HepG2 (cell line): ENCODE measurements around the gene U2AF2. TPM values are rescaled to one million over a fixed set of nuclear protein-coding genes. Genes with fewer than 3 reads are reported as not detected.

ENCODE experiments used
- CREB3 ChIP-seq: sonication (generic); formaldehyde crosslinking; IDR thresholded peaks from 2 replicates; pipeline ENCODE4 v1.5.0; 2020; ENCODE audit warnings: missing genetic modification reagents
- GATA4 ChIP-seq: sonication (generic); IDR thresholded peaks from 2 replicates; pipeline ENCODE4 v1.6.1; 2016; ENCODE audit warnings: antibody characterized with exemption, low read depth, borderline replicate concordance
- GATAD1 ChIP-seq: IDR thresholded peaks from 2 replicates; pipeline ENCODE4 v1.6.1; 2016; ENCODE audit warnings: missing genetic modification reagents, missing compliant biosample characterization
- HNF4G ChIP-seq, 2 experiments: sonication (generic) in 1 of 2; formaldehyde crosslinking in 1 of 2; IDR thresholded peaks; 2 replicates each; pipeline versions ENCODE4 v1.4.0 to v1.6.1; 2011 to 2020; ENCODE audit warnings: borderline replicate concordance in 2 of 2, low read depth in 2 of 2, mild to moderate bottlenecking in 2 of 2, low read length in 1 of 2, missing genetic modification reagents in 1 of 2, moderate library complexity in 1 of 2
- KDM5B ChIP-seq: sonication (generic); formaldehyde crosslinking; IDR thresholded peaks from 2 replicates; pipeline ENCODE4 v1.4.0; 2020; ENCODE audit warnings: missing genetic modification reagents, mild to moderate bottlenecking, borderline replicate concordance
- MEF2D ChIP-seq: sonication (generic); formaldehyde crosslinking; IDR thresholded peaks from 2 replicates; pipeline ENCODE4 v1.5.1; 2020; ENCODE audit warnings: mild to moderate bottlenecking, missing genetic modification reagents
- MIER3 ChIP-seq: IDR thresholded peaks from 2 replicates; pipeline ENCODE4 v1.6.1; 2016; ENCODE audit warnings: missing compliant biosample characterization, borderline replicate concordance
- MLLT10 ChIP-seq: sonication (generic); formaldehyde crosslinking; IDR thresholded peaks from 2 replicates; pipeline ENCODE4 v1.4.0; 2020; ENCODE audit warnings: missing genetic modification reagents
- RFX5 ChIP-seq: IDR thresholded peaks from 2 replicates; pipeline ENCODE4 v1.6.1; 2011; ENCODE audit warnings: low read depth, low read length, improper control_type of control experiment
- RXRB ChIP-seq: IDR thresholded peaks from 2 replicates; pipeline ENCODE4 v1.6.1; 2016; ENCODE audit warnings: borderline replicate concordance, missing genetic modification reagents, missing compliant biosample characterization
- SP5 ChIP-seq: IDR thresholded peaks from 2 replicates; pipeline ENCODE4 v1.6.1; 2016; ENCODE audit warnings: low read depth, borderline replicate concordance
- SPEN ChIP-seq: sonication (generic); formaldehyde crosslinking; IDR thresholded peaks from 2 replicates; pipeline ENCODE4 v1.5.1; 2020; ENCODE audit warnings: low read depth, mild to moderate bottlenecking, missing genetic modification reagents
- TEAD2 ChIP-seq: sonication (generic); formaldehyde crosslinking; IDR thresholded peaks from 2 replicates; pipeline ENCODE4 v1.9.0; 2021; ENCODE audit warnings: missing genetic modification reagents
- TP53 ChIP-seq: sonication (generic); formaldehyde crosslinking; conservative IDR thresholded peaks from 2 replicates; pipeline ENCODE4 v1.4.0; 2020; ENCODE audit warnings: missing genetic modification reagents
- XBP1 ChIP-seq: sonication (generic); formaldehyde crosslinking; IDR thresholded peaks from 2 replicates; pipeline ENCODE4 v1.5.0; 2020; ENCODE audit warnings: missing genetic modification reagents
- XRCC5 ChIP-seq: fragments of 200-400 bp; formaldehyde crosslinking; optimal IDR thresholded peaks from 2 replicates; pipeline ENCODE3; 2017; ENCODE audit warnings: mild to moderate bottlenecking, low read length
- YEATS4 ChIP-seq: sonication (generic); formaldehyde crosslinking; IDR thresholded peaks from 2 replicates; pipeline ENCODE4 v1.4.0; 2020; ENCODE audit warnings: missing genetic modification reagents, borderline replicate concordance
- ZNF180 ChIP-seq: sonication (generic); formaldehyde crosslinking; IDR thresholded peaks from 2 replicates; pipeline ENCODE4 v1.4.0; 2020; ENCODE audit warnings: low read depth, missing genetic modification reagents, borderline replicate concordance
- ZNF234 ChIP-seq: sonication (generic); formaldehyde crosslinking; conservative IDR thresholded peaks from 2 replicates; pipeline ENCODE4 v1.5.1; 2020; ENCODE audit warnings: mild to moderate bottlenecking, missing genetic modification reagents
- ZNF281 ChIP-seq: sonication (generic); formaldehyde crosslinking; IDR thresholded peaks from 2 replicates; pipeline ENCODE4 v1.4.0; 2020; ENCODE audit warnings: missing genetic modification reagents, borderline replicate concordance
- polyA plus RNA-seq, 8 experiments: library from polyadenylated mRNA; depleted of rRNA in 3 of 8; stranded (reverse) in 7 of 8; unstranded in 1 of 8; fragments of >200 nt; fragmentation: Illumina TruSeq in 4 of 8; extraction: Trizol in 4 of 8; gene quantifications; 2 replicates each; pipeline versions ENCODE4 v1.2.1 to v1.2.3, GENCODE V29; 2011 to 2016; ENCODE audit warnings: low read depth in 4 of 8, missing spikeins in 1 of 8, mixed read lengths in 1 of 8; ENCODE audit not compliant: insufficient read depth in 1 of 8
- total RNA-seq, 5 experiments: library from RNA; depleted of rRNA; stranded (reverse); fragments of >200 nt; fragmentation: Illumina TruSeq; extraction: Trizol; gene quantifications; 2 replicates each; pipeline ENCODE4 v1.2.3, GENCODE V29; 2016; ENCODE audit warnings: low read depth in 1 of 5
- TF ChIP-seq, protein P1 (sequence below): sonication (generic); formaldehyde crosslinking; IDR thresholded peaks from 2 replicates; pipeline ENCODE4 v1.4.0; 2020; ENCODE audit warnings: missing genetic modification reagents
- TF ChIP-seq, protein P2 (sequence below): sonication (generic); formaldehyde crosslinking; IDR thresholded peaks from 2 replicates; pipeline ENCODE4 v1.9.0; 2022; ENCODE audit warnings: missing genetic modification reagents, mild to moderate bottlenecking, borderline replicate concordance

Gene U2AF2
- total and polyA plus RNA-seq, 2 of the 13 experiments (the other 11 are each of a cell fraction or from before 2014, with no cell fraction given), result 84.3 to 124 TPM

DNA sequence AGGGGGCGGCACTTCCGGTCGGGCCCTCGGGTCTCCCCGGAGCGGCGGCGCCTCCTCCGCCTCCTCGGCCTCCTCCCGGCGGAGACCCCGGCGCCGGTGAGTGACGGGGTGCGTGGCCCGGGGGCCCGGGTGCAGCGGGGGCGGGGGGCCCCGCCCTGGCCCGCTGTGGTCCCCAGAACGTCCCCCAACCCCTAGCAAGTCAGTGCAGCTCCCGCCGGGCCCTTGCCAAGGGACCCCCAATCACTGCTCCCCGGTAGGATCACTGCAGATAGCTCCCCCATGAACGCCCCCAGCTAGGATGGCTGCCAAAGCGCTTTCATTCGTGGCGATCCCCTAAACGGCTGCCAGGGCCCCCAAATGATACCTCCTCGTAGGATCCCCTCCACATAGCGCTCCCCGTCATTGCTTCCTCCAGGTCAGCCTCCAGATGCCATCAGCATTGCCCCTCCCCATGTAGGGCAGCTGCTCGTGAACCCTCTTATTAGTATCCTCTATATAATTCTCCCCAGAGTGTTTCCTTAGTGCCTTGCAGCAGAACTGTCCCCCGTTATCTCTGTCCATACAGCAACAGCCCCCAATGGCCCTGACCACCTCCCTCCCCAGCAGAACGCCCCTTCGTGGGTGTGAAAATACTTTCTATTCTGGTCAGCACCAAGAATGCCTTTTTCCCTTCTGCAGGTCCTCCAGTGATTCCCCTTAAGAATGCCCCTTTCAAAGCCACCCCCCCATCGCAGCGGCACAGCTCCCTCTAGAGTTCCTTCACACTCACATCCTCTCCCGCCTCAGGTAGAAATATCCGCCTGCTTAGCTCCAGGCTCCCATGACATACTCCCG lies 49.0 kb upstream of the U2AF2 start, which contains the start of gene ZNF865 (continued):
- TF ChIP-seq RFX5 (peak; percentile 81), ZNF234 (CRISPR knock-in tag) (no peak), ZNF180 (CRISPR knock-in tag) (no peak), XRCC5 (peak; percentile 79), MLLT10 (no peak), KDM5B (CRISPR knock-in tag) (peak; percentile 35; the same call in 1 of the 2 replicates), ZNF281 (CRISPR knock-in tag) (0 out of 2 replicates have a peak, but pooled peaks have one; percentile 1), YEATS4 (CRISPR knock-in tag) (no peak; the same call in 1 of the 2 replicates), TEAD2 (CRISPR knock-in tag) (no peak), XBP1 (CRISPR knock-in tag) (no peak), CREB3 (no peak), GATAD1 (CRISPR knock-in tag) (peak; percentile 40), SPEN (CRISPR knock-in tag) (peak; percentile 35; the same call in 1 of the 2 replicates), GATA4 (no peak), HNF4G (IDR thresholded peaks at IDR 0.05; ENCODE audit: borderline replicate concordance, low read depth, low read length) (no peak), HNF4G (CRISPR knock-in tag; IDR thresholded peaks at IDR 0.05; ENCODE audit: borderline replicate concordance, low read depth) (no peak), TP53 (no peak), SP5 (CRISPR knock-in tag) (no peak), MIER3 (0 out of 2 replicates have a peak, but pooled peaks have one; percentile 27), RXRB (CRISPR knock-in tag) (peak; percentile 51; the same call in 1 of the 2 replicates), MEF2D (CRISPR knock-in tag) (peak; percentile 62; the same call in 1 of the 2 replicates)
- TF ChIP-seq, protein P1, sequence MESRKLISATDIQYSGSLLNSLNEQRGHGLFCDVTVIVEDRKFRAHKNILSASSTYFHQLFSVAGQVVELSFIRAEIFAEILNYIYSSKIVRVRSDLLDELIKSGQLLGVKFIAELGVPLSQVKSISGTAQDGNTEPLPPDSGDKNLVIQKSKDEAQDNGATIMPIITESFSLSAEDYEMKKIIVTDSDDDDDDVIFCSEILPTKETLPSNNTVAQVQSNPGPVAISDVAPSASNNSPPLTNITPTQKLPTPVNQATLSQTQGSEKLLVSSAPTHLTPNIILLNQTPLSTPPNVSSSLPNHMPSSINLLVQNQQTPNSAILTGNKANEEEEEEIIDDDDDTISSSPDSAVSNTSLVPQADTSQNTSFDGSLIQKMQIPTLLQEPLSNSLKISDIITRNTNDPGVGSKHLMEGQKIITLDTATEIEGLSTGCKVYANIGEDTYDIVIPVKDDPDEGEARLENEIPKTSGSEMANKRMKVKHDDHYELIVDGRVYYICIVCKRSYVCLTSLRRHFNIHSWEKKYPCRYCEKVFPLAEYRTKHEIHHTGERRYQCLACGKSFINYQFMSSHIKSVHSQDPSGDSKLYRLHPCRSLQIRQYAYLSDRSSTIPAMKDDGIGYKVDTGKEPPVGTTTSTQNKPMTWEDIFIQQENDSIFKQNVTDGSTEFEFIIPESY (CRISPR knock-in tag), result 0 out of 2 replicates have a peak, but pooled peaks have one; percentile 16
- TF ChIP-seq, protein P2, sequence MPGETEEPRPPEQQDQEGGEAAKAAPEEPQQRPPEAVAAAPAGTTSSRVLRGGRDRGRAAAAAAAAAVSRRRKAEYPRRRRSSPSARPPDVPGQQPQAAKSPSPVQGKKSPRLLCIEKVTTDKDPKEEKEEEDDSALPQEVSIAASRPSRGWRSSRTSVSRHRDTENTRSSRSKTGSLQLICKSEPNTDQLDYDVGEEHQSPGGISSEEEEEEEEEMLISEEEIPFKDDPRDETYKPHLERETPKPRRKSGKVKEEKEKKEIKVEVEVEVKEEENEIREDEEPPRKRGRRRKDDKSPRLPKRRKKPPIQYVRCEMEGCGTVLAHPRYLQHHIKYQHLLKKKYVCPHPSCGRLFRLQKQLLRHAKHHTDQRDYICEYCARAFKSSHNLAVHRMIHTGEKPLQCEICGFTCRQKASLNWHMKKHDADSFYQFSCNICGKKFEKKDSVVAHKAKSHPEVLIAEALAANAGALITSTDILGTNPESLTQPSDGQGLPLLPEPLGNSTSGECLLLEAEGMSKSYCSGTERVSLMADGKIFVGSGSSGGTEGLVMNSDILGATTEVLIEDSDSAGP (CRISPR knock-in tag), result peak; percentile 20; the same call in 1 of the 2 replicates
